RKO (cell line): Measurements from ENCODE around the gene LCE2B.

Source experiments
- DNase-seq: peaks from one replicate; pipeline ENCODE4 v3.0.0-alpha.2; 2016; ENCODE audit warnings: low spot score

Gene LCE2B

DNA sequence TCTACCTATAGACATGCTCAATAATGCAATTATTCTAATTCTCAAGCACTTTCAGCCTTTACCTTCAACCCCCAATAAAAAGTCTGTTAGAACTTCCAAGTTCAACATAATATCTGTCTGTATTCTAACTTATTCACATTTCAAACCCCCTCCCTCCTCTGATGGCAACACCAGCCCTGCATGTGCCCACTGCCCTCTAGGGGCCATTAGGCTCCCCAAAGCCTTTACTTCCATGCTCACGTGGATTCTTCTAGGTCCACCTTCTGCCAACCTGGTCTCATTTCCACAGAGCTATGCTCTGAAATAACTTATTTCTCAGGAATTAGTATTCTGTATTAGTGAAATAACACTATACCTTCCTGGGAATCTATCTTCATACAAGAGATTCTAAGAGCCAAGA, 49.7 kb downstream of the LCE2B start:
- DNase-seq, result no peak
